SK-N-MC (cell line): Measurements from ENCODE around the gene ARID5B.
A peak's percentile ranks its signal among the peaks of the same experiment; 100 is the strongest.

Experiments
- DNase-seq: peaks from one replicate; pipeline ENCODE4 v3.0.0-alpha.2; 2011; ENCODE audit warnings: low read depth, low spot score
- H3K27ac ChIP-seq: fragments of 200-600 bp; sonication (generic); 2 replicates; pipeline ENCODE4 v1.5.1; 2016; ENCODE audit warnings: mixed run types
- H3K36me3 ChIP-seq: fragments of 200-600 bp; sonication (generic); 2 replicates; pipeline ENCODE4 v1.6.1; 2017; ENCODE audit warnings: antibody characterized with exemption, low read length, mixed read lengths; ENCODE audit not compliant: insufficient read depth
- H3K4me3 ChIP-seq: fragments of 200-600 bp; sonication (generic); 2 replicates; pipeline ENCODE4 v1.5.1; 2016
- H3K9ac ChIP-seq: fragments of 200-600 bp; sonication (generic); 2 replicates; pipeline ENCODE4 v1.8.0; 2017; ENCODE audit warnings: mixed run types, mixed read lengths; ENCODE audit not compliant: insufficient read length
- H3K9me3 ChIP-seq: fragments of 200-600 bp; sonication (generic); 2 replicates; pipeline ENCODE4 v1.6.1; 2017; ENCODE audit warnings: low read depth, mild to moderate bottlenecking, antibody characterized with exemption, low read length, moderate library complexity, mixed read lengths
- EZH2 ChIP-seq: fragments of 200-600 bp; sonication (generic); IDR thresholded peaks from one replicate; pipeline ENCODE4 v1.6.1; 2017; ENCODE audit warnings: antibody characterized with exemption
- FOXP2 ChIP-seq: optimal IDR thresholded peaks from 2 replicates; pipeline ENCODE3; 2011; ENCODE audit warnings: mild to moderate bottlenecking, moderate library complexity; ENCODE audit not compliant: insufficient read depth; ENCODE audit errors: extremely low read length, control extremely low read depth
- POLR2AphosphoS5 ChIP-seq: IDR thresholded peaks from 2 replicates; pipeline ENCODE4 v1.6.1; 2012; ENCODE audit warnings: mild to moderate bottlenecking, low read depth, low read length, borderline replicate concordance

ARID5B gene

GRCh38 chr10:62069452-62070178 lies 168.1 kb downstream of the ARID5B start:
- Histone ChIP-seq H3K4me3 (no peak overlapping the region), H3K27ac (no peak overlapping the region), H3K9ac (no peak overlapping the region), H3K9me3 (no peaks in the 10 kb centered on the region), H3K36me3 (no peaks in the 10 kb centered on the region; the same call in 1 of the 2 replicates)
- TF ChIP-seq FOXP2 (no peak), EZH2 (no peak), POLR2AphosphoS5 (no peak)
- no peak for DNase-seq

- no peak overlapping the region for H3K27ac ChIP-seq
- TF ChIP-seq FOXP2 (no peak), POLR2AphosphoS5 (no peak), EZH2 (no peak)
- no peak overlapping the region for H3K4me3 ChIP-seq
- H3K9me3 ChIP-seq, result no peaks in the 10 kb centered on the region
- no peak for DNase-seq
- H3K36me3 ChIP-seq, result no peaks in the 10 kb centered on the region; the same call in 1 of the 2 replicates
- no peak overlapping the region for H3K9ac ChIP-seq
Measured at GRCh38 chr10:62071846-62072281, 170.4 kb downstream of the ARID5B start.

GRCh38 chr10:62072901-62073300 lies 171.4 kb downstream of the ARID5B start:
- no peak for DNase-seq
- no peaks in the 10 kb centered on the region; the same call in 1 of the 2 replicates for H3K36me3 ChIP-seq
- peak overlapping the region; percentile 86 for H3K27ac ChIP-seq
- no peak overlapping the region for H3K9ac ChIP-seq
- H3K9me3 ChIP-seq, result no peaks in the 10 kb centered on the region
- H3K4me3 ChIP-seq, result no peak overlapping the region
- TF ChIP-seq POLR2AphosphoS5 (no peak), FOXP2 (no peak), EZH2 (no peak)

GRCh38 chr10:62073429-62073828 lies 171.9 kb downstream of the ARID5B start:
- Histone ChIP-seq H3K27ac (peak overlapping the region; percentile 86), H3K4me3 (peak overlapping the region; percentile 43), H3K9me3 (no peaks in the 10 kb centered on the region), H3K9ac (no peak overlapping the region), H3K36me3 (no peaks in the 10 kb centered on the region; the same call in 1 of the 2 replicates)
- DNase-seq, result no peak
- no peak for TF ChIP-seq POLR2AphosphoS5
- no peak for TF ChIP-seq EZH2
- TF ChIP-seq FOXP2, result no peak

GRCh38 chr10:62075414-62075813 lies 173.9 kb downstream of the ARID5B start:
- Histone ChIP-seq H3K36me3 (no peaks in the 10 kb centered on the region; the same call in 1 of the 2 replicates), H3K9ac (no peak overlapping the region), H3K4me3 (no peak overlapping the region), H3K27ac (no peak overlapping the region), H3K9me3 (no peaks in the 10 kb centered on the region)
- no peak for DNase-seq
- TF ChIP-seq FOXP2, result no peak
- TF ChIP-seq EZH2, result no peak
- no peak for TF ChIP-seq POLR2AphosphoS5

- H3K9ac ChIP-seq, result no peak overlapping the region
- no peak for TF ChIP-seq EZH2
- TF ChIP-seq FOXP2, result no peak
- no peak overlapping the region for H3K27ac ChIP-seq
- H3K4me3 ChIP-seq, result no peak overlapping the region
- H3K9me3 ChIP-seq, result no peaks in the 10 kb centered on the region
- no peak for DNase-seq
- H3K36me3 ChIP-seq, result no peaks in the 10 kb centered on the region; the same call in 1 of the 2 replicates
Measured at GRCh38 chr10:62075912-62076311, 174.4 kb downstream of the ARID5B start.

GRCh38 chr10:62076891-62077290 lies 175.4 kb downstream of the ARID5B start:
- H3K4me3 ChIP-seq, result no peak overlapping the region
- H3K36me3 ChIP-seq, result no peaks in the 10 kb centered on the region; the same call in 1 of the 2 replicates
- H3K9me3 ChIP-seq, result no peaks in the 10 kb centered on the region
- peak overlapping the region; percentile 70; the same call in 1 of the 2 replicates for H3K27ac ChIP-seq
- TF ChIP-seq EZH2, result no peak
- TF ChIP-seq FOXP2, result no peak
- no peak for TF ChIP-seq POLR2AphosphoS5
- no peak for DNase-seq
- no peak overlapping the region for H3K9ac ChIP-seq

- H3K9me3 ChIP-seq, result no peaks in the 10 kb centered on the region
- peak overlapping the region; percentile 70; the same call in 1 of the 2 replicates for H3K27ac ChIP-seq
- no peak for DNase-seq
- TF ChIP-seq EZH2 (no peak), POLR2AphosphoS5 (no peak), FOXP2 (no peak)
- no peak overlapping the region for H3K9ac ChIP-seq
- no peaks in the 10 kb centered on the region for H3K36me3 ChIP-seq
- H3K4me3 ChIP-seq, result no peak overlapping the region
Measured at GRCh38 chr10:62077330-62078015, 176.0 kb downstream of the ARID5B start.
